ENCODE data around the gene NLRP6.
"Not testable (repeated sequence)": the region's sequence is repeated elsewhere in the genome, so short reads cannot be mapped to it uniquely, and the experiment has no call there.

The NLRP6 gene

DNA sequence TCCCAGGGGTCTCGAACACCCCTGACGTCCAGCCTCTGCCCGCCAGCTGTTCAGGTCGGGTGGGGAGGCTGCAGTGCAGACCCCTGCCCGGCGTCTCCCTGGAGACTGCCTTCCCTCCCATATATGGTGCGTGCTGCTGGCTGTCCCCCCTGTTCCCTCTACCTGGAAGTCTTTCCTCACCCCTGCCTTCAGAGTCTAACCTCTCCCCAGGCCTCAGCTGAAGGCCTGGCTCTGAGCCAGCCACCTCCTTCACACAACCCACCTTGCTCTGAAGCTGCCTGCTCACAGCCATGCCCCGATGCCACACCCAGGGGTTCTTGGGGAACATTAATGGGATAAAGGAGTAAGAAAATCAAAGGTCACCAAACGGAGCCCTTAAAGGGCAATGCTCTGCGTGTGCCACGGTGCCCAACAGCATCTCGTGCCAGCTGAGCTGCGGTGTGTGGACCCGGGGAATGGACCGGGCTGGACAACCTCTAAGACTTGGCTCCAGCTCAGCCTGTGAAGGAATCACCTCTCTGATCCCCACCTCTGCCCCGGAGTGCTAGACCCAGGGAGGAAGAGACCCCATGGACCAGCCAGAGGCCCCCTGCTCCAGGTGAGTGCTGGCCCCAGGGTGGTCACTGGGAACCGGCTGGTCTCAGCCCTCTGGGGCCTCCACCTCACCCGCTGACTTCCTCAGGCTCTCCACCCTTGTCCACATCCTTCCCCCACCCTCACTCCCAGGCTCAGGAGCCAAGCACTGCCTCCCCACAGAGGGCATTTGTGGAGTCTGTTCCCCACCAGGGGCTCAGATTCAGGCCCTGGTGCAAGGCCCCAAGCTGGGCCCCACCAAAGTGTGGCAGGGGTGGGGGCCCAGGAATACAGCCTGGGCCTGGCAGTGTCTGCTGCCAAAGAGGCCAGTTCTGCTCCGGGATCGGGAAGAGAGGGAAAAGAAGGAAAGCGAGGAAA lies at the start of gene NLRP6:
Gene NLRP6 (plus strand): TSS at position 407 of the 951 bp plus-strand sequence. CDS start 163 bp downstream, at position 570.
- no peak for DNase-seq (ENCODE audit: low spot score)

DNA sequence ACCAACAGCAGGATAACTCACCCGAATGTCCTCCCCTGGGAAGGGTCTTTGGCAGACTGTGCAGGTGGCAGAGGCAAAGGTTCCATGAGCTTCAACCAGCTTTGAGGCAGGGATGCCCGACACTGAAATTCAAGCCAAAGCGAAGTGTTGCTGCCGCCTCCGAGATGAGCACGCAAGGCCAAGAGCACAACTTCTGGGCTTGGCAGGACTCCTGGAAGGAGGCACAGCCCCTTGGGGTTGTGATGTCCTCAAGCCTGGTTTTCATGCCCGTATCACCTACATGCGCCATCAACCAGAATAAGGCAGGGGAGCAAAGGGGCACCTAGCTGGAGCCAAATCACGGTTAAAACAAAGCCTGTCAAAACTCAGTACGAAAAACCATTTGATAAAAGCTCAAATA lies 47.8 kb upstream of the NLRP6 start:
- no peak for DNase-seq (ENCODE audit: low spot score)

DNA sequence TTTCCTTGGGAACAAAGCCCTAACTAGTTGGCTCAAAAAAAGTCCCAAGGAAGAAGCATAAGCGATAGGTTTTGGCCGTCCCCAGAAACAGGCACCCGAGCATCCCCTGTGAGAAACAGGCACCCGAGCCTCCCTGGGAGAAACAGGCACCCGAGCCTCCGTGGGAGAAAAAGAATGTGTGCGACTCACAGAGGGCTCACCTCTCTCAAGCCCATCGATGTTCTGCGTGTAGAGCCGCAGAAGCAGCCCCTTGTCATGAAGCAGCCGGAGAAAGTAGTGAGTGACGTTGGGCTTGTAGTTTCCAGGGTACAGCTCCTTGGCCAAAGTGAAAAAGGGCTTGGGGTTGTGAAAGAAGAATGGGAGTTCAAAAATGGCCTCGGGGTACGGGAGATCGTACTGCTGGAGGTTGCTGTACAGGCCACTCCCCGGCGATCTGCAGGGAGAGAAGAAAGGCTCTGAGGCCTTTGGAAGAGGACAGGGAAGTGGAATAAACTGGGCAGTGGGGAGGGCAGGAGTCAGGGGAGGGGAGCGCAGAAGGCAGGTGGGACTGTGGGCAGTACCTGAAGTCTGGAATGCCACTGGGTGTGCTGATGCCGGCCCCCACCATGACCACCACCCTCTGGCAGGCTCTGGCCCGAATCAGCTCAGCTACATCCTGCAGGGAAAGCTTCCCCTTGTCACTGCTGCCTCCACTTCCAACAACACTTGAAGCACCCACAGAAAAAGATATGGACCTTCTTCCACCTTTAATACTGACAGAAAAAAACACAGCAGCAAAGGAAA lies 45.2 kb upstream of the NLRP6 start:
- DNase-seq (ENCODE audit: low spot score): no peak

- no peak for DNase-seq (ENCODE audit: low spot score)
Measured at GRCh38 chr11:235180-235579, 43.0 kb upstream of the NLRP6 start.

GRCh38 chr11:235609-235996 lies 42.6 kb upstream of the NLRP6 start:
- DNase-seq (ENCODE audit: low spot score): peak; percentile 49

DNA sequence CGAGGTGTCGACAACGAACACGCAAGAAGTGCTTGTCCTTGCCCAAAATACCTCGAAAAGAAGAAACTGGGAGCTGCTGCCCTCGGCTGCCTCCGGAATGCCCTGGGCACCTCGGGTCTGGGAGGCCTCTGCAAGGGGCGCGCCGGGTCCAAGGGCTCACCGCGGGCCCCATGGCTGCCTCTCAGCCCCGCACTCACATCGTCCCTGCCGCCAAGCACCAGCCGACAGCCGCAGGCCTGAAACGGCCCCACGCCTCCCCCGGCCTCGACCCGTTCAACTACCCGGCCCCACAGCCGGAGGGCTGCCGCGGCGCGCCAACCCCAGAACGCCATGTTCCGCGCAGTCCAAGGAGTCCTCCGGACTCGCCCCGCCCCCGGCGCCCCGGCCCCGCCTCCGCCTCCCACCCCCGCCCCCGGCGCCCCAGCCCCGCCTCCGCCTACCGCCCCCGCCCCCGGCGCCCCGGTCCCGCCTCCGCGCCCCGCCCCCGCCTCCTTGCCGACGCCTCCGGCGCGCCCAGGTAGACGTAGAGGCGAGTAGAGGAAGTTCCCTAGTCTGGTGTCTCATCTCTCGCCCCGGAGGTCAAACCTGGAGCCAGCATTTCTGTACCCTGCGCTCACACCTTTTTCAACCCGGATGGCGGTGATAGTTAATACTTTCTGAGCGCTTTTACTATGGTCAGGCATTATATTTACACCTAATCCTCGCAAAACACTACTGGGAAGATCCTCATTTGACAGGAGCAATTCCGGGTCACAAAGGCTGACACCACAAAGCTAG lies 42.0 kb upstream of the NLRP6 start, which contains the start of gene SIRT3:
Gene SIRT3 (minus strand): TSS at position 346 of the 777 bp plus-strand sequence. CDS start 14 bp downstream, at position 332.
- DNase-seq (ENCODE audit: low spot score): peak; percentile 89

DNA sequence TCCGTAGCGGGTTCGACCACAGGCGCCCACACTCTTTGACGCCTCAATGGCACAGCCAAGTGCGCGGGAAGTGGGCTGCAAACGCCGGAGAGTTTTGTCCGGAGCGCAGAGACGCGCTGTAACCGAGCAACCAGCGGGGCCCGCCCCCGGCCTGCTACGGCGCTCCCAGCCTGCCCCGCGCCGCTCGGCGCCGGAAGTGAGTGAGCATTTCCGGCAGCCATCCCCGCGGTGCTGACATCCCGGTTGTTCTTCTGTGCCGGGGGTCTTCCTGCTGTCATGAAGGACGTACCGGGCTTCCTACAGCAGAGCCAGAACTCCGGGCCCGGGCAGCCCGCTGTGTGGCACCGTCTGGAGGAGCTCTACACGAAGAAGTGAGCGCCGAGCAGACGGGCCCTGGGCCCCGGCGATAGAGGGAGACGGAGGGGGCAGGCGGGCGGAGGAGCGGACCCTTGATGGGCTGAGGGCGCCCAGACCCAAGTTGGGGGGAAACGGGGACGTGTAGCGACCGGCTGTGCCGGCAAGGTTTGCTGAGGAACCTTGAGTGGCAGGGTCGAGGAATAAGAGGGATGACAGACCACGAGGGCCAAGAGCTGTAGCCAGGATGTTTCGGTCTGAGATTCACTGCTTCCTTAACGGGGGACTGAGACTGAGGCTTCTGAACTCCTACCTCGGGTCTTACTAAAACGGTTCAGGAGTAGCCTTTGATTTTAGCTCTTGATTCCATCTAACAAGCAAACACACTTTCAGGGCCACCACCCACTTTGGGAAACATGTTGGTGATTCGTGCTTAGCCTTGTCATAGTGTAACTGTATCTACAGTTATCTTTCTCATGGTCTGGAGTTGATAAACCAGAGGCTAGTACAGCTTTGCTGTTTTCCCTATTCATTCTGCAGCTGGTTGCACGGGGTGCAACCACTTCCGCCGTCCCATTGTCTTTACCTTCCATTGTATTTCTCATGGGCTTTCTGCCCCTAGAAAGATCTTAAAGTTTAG lies 41.1 kb upstream of the NLRP6 start, which contains the start of gene PSMD13:
Gene PSMD13 (plus strand): TSS at position 203 of the 994 bp plus-strand sequence. CDS start 74 bp downstream, at position 277.
- peak; percentile 90 for DNase-seq (ENCODE audit: low spot score)

DNA sequence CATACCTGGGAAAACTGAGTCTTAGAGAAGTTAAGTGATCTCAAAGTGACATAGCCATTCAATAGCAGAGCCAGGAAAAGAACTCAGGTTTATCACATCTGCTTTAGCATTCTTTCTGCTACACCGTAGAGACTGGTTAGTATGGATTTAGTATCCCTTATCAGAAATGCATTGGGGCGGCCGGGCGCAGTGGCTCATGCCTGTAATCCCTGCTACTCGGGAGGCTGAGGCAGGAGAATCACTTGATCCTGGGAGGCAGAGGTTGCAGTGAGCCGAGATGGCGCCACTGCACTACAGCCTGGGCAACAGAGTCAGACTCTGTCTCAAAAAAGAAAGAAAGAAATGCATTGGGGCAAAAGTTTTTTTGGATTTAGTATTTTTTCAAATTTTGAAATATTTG lies 39.9 kb upstream of the NLRP6 start:
- DNase-seq (ENCODE audit: low spot score): not testable (repeated sequence)

- no peak for DNase-seq (ENCODE audit: low spot score)
Measured at GRCh38 chr11:240315-240714, 37.9 kb upstream of the NLRP6 start.

- no peak for DNase-seq (ENCODE audit: low spot score)
Measured at GRCh38 chr11:241634-242033, 36.6 kb upstream of the NLRP6 start.

DNA sequence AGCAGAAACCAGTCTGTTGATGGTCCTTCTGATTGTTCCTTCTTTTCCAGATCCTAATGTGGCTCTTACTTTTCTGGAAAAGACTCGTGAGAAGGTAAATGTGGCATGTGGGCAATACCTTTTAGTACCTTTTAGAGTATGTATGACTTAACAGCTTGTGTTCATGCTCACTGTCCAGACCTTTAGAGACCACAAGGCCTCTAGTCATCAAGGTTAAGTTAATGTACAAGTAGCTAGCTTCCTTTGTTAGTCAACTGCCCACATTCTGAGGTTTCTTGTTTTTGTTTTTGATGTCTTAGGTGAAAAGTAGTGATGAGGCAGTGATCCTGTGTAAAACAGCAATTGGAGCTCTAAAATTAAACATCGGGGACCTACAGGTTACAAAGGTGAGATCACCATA lies 33.8 kb upstream of the NLRP6 start:
- no peak for DNase-seq (ENCODE audit: low spot score)

DNA sequence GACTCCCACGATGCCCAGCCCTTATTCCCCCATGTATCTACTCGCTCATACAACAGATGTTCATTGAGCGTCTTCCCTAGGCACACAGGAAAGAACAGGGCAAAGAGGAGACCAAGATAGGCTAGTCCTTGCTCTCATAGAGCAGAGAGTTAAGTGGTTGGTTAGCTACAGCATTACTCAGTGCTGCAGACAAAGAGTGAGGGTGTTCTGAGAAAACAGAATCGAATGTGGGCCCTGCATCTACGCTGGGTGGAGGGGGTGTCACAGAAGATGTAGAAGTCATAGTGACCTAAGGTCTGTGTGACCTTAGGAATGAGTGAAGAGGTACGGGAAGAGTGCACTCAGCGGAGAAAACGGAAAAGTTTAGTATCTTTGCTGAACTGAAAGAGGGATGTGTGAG lies 29.1 kb upstream of the NLRP6 start:
- no peak for DNase-seq (ENCODE audit: low spot score)

DNA sequence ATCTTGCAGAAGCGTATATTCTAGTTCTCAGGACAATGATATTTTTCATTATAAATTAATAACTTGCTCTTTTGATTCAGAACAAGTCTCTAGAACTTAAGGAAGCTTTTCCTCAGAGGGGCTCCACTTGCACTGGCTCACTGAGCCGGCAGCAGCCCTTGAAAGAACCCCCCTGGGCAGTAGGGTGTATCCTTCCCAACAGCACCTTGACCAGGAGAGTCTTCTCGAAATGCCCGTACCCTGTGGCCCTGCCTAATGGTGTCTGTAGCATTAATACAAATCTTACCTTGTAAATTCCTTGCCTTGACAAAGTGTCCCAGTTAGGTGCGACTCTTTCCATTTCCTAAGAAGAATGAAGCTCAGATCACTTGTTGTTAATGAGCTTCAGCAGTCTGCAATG lies 27.9 kb upstream of the NLRP6 start:
- DNase-seq (ENCODE audit: low spot score): no peak

GRCh38 chr11:250740-251299 lies 27.4 kb upstream of the NLRP6 start:
- peak; percentile 62 for DNase-seq (ENCODE audit: low spot score)

GRCh38 chr11:251550-251949 lies 26.7 kb upstream of the NLRP6 start:
- no peak for DNase-seq (ENCODE audit: low spot score)

DNA sequence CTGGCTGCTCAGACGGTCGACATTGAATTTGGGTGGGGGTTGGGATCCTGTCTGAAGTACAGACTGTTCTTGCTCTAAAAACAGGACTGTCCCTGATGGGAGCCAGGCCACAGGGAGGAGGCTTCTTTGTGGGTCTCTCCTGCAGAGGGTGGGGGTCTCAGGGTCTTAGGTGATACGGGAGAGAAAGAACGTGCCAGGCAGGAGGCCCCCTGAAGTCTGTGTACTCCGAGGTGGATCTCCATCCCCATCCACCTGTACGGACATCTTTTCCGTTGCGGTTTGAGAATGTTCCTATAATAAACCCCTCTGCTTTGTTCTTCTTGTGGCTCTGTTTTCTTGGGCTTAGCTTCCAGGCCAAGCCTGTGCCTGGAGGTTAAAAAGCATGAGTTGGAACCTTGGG lies 25.5 kb upstream of the NLRP6 start:
- no peak for DNase-seq (ENCODE audit: low spot score)

- DNase-seq (ENCODE audit: low spot score): no peak
Measured at GRCh38 chr11:253160-253885, 24.9 kb upstream of the NLRP6 start.

GRCh38 chr11:253886-254270 lies 24.3 kb upstream of the NLRP6 start:
- no peak for DNase-seq (ENCODE audit: low spot score)

DNA sequence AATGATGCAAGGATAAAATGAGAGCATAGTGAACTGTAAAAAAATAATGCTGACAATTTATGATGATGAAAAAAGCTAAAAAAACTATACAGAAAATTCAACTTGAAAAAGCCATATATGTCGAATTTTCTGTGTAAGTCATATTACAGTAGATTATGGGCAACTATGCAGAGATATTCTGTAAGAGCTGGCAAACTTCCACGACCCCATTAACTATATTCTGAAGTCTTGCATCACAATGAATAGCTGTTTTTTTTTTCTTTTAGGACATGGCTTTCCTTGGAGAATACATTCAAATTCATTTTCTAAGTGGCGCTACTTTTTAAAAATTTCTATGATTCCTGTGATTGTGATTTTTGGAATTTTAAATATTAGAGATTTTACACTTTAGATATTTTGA lies 23.0 kb upstream of the NLRP6 start:
- no peak for DNase-seq (ENCODE audit: low spot score)

DNA sequence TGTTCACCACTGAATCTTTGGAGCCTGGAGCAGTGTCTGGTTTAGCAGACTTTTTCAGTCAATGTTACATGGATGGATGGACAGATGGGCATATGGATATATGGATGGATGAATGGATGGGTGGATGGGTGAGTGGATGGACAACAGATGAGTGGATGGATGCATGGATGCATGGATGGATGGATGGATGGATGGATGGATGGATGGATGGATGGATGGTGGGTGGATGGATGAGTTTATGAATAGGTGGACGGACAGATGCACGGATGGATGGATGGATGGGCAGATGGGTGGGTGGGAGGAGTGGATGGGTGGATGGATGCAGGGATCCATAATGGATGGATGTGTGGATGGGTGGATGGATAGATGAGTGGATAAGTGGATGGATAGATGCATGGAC lies 22.4 kb upstream of the NLRP6 start:
- no peak for DNase-seq (ENCODE audit: low spot score)
